Measurements from ENCODE around the gene ALDOA.

DNA sequence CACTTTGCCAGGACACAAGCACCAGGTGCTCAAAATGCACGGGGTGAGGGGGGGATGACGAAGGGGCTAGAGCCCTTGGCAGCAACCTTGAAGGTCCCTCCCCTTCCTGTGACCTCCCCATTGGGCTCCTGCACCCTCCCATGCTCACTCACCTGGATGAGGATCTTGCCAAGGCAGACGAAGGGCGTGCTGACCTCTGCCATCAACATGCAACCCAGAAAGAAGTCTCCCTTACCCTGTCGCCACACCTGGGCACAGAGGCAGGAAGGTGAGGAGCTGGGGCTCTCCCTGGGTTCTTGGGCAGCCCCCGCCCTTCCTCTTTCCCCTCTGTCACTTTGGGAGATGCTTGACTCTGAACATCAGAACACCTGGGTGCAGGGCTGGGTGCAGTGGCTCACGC lies 40.0 kb upstream of the ALDOA start:
- TF ChIP-seq CTCF (IDR thresholded peaks at IDR 0.05) (no peak), POLR2A (IDR thresholded peaks at IDR 0.05) (no peak)

All from esophagus squamous epithelium (tissue), 4 donors.